Measurements from ENCODE around the gene BMP8B.

Gene BMP8B

DNA sequence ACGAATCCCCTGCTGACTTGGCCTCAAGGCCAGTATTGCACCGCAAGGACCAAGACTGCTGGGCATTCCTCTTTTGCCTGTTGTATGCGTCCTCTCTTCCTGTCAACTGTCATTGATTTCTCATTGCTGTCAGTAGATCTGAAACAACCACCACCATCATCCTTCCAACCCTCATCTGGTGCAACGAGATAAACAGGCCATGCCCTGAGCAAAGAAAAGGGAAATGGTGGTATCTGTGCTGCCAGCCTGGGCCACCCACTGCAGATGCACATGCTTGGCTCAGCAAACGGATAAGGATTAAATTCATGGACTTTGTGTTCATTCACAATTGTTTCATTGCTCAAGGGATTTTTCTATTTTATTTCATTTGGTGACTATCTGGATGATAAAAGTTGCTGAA, 31.2 kb downstream of the BMP8B start:
- TF ChIP-seq, protein P1, sequence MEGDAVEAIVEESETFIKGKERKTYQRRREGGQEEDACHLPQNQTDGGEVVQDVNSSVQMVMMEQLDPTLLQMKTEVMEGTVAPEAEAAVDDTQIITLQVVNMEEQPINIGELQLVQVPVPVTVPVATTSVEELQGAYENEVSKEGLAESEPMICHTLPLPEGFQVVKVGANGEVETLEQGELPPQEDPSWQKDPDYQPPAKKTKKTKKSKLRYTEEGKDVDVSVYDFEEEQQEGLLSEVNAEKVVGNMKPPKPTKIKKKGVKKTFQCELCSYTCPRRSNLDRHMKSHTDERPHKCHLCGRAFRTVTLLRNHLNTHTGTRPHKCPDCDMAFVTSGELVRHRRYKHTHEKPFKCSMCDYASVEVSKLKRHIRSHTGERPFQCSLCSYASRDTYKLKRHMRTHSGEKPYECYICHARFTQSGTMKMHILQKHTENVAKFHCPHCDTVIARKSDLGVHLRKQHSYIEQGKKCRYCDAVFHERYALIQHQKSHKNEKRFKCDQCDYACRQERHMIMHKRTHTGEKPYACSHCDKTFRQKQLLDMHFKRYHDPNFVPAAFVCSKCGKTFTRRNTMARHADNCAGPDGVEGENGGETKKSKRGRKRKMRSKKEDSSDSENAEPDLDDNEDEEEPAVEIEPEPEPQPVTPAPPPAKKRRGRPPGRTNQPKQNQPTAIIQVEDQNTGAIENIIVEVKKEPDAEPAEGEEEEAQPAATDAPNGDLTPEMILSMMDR (conservative IDR thresholded peaks at IDR 0.05): no peak
- H3K27ac ChIP-seq: no peak overlapping the region

DNA sequence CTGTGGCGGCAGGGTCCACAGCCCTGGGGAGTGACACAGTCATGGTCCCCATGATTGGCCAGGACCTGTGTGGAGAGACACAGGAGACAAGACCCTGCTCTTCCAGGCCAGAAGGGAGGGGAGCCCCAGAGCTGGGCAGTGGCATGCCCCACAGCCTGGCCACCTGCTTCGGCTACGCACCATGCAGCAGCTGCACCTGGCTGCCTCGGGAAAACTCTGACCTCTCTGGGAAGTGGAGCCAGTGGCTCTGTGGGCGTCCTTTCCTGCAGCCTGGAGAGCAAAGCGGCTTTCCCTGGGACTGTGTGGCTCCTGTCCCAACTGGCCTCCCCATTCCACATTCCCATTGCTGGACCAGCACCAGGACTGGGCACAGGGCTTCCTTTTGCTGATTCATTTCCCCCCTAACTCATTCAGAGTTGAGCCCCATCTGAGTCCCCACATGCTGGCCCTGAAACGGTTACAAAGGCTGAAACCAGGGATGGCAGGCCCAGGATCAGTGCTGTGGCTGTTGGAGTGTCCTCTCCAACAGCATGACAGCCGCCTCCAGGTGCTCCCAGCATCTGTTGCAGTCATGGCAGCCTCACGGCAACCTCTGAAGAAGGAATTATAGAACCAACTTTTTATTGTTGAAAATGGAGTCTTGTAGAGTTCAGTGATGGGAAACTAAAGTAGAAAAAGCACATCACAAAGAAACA, 32.6 kb downstream of the BMP8B start:
- TF ChIP-seq, protein P1 (conservative IDR thresholded peaks at IDR 0.05): no peak
- H3K27ac ChIP-seq: no peak overlapping the region

DNA sequence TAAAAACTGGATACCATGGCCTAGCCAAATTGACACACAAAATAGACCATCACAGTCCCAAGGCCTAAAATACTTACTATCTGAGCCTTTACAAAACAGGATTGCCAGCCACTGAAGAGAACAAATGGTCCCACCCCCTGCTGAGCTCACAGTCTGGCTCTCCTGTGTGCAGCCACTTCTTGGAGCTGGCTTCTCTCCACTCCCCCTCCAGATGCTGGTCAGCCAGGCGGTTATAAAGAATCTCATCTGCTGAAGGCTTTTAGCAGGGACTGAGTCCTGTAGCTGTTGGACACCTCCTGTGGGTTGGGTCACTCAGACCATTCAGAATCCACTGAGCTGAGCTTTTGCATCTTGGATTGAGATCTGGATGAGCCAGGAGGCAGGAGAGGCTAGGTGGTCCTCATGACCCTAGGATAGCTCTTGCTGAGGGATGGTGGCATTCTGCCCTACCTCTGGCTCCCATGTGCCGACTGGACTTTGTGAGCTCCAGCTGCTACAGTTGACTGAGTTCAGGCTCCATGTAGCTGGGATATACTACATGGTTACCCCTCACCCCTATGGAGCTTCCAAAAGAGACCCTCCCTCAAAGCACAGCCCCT, 33.7 kb downstream of the BMP8B start:
- H3K27ac ChIP-seq: no peak overlapping the region
- TF ChIP-seq, protein P1 (conservative IDR thresholded peaks at IDR 0.05): no peak

DNA sequence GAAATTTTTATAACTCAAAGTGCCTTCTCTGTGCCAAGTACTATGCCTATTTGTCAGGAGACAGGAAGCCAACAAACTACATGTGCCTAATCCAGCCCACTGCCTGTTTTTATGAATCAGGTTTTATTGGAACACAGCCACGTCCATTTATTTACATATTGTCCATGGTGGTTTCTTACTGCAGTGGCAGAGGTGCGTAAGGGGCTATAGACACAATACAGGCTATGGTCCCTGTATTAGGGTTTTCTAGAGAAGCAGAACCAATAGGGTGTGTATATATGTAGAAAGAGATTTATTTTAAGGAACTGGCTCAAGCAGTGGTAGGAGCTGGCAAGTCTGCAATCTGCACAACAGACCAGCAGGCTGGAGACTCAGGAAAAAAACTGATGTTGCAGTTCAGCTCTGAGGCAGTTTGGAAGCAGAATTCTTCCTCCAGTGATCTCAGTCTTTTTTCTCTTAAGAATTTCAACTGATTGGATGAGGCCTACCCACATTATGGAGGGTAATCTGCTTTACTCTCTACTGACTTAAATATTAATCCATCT, 34.6 kb downstream of the BMP8B start:
- TF ChIP-seq, protein P1 (conservative IDR thresholded peaks at IDR 0.05): no peak

DNA sequence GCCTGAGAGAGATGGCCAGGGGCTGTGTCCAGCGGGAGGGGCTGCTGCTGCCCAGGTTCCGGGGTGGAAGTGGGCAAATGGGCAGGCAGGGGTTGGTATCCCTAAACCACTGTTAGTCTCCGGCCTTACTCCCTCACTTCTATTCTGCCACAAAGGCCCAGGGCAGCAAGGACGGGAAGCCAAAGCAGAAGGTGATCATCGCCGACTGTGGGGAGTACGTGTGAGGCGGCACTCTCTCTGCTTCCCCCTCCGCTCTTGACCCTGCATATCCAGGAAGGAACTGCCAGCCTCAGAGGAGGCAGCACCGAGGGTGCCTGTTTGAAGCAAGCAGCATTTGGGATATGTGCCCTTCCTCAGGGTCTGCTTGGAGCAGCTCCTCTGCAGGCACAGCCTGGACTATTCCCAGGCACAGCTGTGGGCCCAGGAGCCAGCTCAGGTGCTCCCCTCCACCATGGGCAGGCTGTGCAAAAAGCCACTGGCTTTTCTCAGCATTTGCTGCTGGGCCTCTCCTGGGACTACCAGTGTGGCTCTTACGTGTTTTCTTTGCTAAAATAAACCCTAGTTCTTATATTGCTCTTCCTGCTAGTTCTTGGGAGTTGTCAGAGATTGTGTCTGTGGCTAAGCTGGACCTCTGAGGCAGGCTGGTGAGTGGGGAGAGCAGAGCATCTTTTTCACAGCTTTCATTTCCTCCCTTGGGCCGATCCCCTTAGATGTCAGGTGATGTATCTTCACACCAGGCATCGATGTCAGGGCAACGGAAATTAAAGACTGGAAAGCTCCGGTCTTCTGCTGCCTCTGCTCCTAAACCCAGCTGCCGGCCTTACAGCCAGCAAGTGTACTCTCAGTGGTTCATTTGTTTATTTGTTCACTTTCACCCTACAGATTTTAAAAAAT, 35.3 kb downstream of the BMP8B start:
- TF ChIP-seq, protein P1 (conservative IDR thresholded peaks at IDR 0.05): no peak
- peak overlapping the region; percentile 52 for H3K27ac ChIP-seq

More for the DNA sequence above, 34.6 kb downstream of the BMP8B start:
- H3K27ac ChIP-seq: peak overlapping the region; percentile 52

DNA sequence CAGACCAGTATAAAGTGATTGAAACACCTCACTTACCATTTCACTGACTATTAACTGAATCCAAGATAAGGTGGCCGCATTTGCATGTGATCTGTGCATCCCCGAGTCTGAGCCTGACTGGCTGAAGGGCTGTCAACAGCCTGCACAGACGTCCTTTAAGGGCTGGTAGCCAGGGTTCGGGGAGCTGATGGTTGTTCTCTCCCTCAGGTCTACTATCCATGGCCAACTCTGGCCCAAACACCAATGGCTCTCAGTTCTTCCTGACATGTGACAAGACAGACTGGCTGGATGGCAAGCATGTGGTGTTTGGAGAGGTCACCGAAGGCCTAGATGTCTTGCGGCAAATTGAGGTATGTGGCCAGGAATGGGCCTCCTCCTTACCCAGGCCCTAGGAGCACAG, 36.0 kb downstream of the BMP8B start:
- peak overlapping the region; percentile 52 for H3K27ac ChIP-seq
- TF ChIP-seq, protein P1 (conservative IDR thresholded peaks at IDR 0.05): no peak

DNA sequence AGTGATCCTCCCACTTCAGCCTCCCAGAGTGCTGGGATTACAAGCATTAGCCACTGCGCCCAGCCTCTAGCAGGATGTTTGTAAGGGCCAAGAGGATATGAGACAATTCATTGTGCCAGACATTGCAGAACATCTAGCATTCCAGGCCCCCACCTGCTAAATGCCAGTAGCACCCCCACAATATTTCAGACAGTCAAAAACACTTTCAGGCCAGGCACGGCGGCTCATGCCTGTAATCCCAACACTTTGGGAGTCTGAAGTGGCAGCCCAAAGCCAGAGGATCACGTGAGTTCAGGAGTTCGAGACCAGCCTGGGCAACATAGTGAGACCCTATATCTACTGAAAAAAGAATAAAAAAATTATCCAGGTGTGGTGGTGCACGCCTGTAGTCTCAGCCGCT, 37.1 kb downstream of the BMP8B start:
- TF ChIP-seq, protein P1 (conservative IDR thresholded peaks at IDR 0.05): no peak
- H3K27ac ChIP-seq: peak overlapping the region; percentile 52; the same call in 1 of the 2 replicates
